Transverse colon (tissue), 4 donors: ENCODE data around the gene SUSD4. TPM values are rescaled to one million over a fixed set of nuclear protein-coding genes. Genes with fewer than 3 reads are reported as not detected.
"Not testable (repeated sequence)": the region's sequence is repeated elsewhere in the genome, so short reads cannot be mapped to it uniquely, and the experiment has no call there.

Experiments used
- DNase-seq: peaks from one replicate; pipeline ENCODE4 v3.0.0-alpha.2; 2019
- H3K27ac ChIP-seq, 4 donors: fragments of 200-600 bp; sonication (generic); 2 replicates each; pipeline ENCODE4 v1.5.1; 2016 to 2018; ENCODE audit warnings: inconsistent platforms in 4 of 4
- H3K27me3 ChIP-seq: fragments of 200-600 bp; sonication (generic); 2 replicates; pipeline ENCODE4 v1.5.1; 2017; ENCODE audit warnings: inconsistent platforms
- H3K36me3 ChIP-seq, 4 donors: fragments of 200-600 bp; sonication (generic); 2 replicates each; pipeline ENCODE4 v1.5.1; 2017 to 2019; ENCODE audit warnings: inconsistent platforms in 4 of 4
- H3K4me1 ChIP-seq, 4 donors: fragments of 200-600 bp; sonication (generic); 2 replicates each; pipeline ENCODE4 v1.5.1; 2017 to 2020; ENCODE audit warnings: inconsistent platforms in 4 of 4
- H3K4me3 ChIP-seq, 4 donors: fragments of 200-600 bp; sonication (generic); 1 replicate in 1 of 4; 2 replicates in 3 of 4; pipeline versions ENCODE4 v1.5.1 to v1.6.1; 2017 to 2019; ENCODE audit warnings: inconsistent platforms in 4 of 4
- H3K9me3 ChIP-seq, 2 donors: fragments of 200-600 bp; sonication (generic); 2 replicates each; pipeline ENCODE4 v1.5.1; 2017 to 2019; ENCODE audit warnings: inconsistent platforms in 2 of 2
- EP300 ChIP-seq: sonication (generic); formaldehyde crosslinking; IDR thresholded peaks from one replicate; pipeline ENCODE4 v1.6.1; 2017; ENCODE audit warnings: antibody characterized with exemption, low read depth
- POLR2A ChIP-seq: fragments of 450-650 bp; IDR thresholded peaks from one replicate; pipeline ENCODE4 v1.6.1; 2016; ENCODE audit warnings: antibody characterized with exemption, mild to moderate bottlenecking, moderate library complexity
- POLR2AphosphoS5 ChIP-seq, 3 donors: sonication (generic); formaldehyde crosslinking; IDR thresholded peaks; one replicate each; pipeline ENCODE4 v1.6.1; 2016; ENCODE audit warnings: antibody characterized with exemption in 3 of 3
- WGBS, 2 donors: methylation state at CpG; one replicate each; pipeline ENCODE4 v1.1.5; 2018; ENCODE audit warnings: low coverage in 1 of 2; 5-methylcytosine and 5-hydroxymethylcytosine counted together
- in situ Hi-C, 4 donors: fragments of 200-750 bp; cut with MboI; loops; one replicate each; pipeline versions ENCODE4 v1.15.0 to v1.15.1; 2017; ENCODE audit warnings: low sequenced_read_pairs in 3 of 4, low pct_ligation_motif_present in 1 of 4, low pct_unique_long_range_greater_than_20kb in 1 of 4
- intact Hi-C: fragments of 100-400 bp; cut with DNase I; formaldehyde crosslinking; loops from one replicate; pipeline ENCODE4 v1.15.1; 2023; ENCODE audit warnings: low total_unique reads
- total RNA-seq, 4 donors: library from RNA; depleted of rRNA; stranded (reverse); fragments of >200 nt; gene quantifications; one replicate each; pipeline ENCODE4 v1.1.0, GENCODE V29; 2016
- TF ChIP-seq, protein P1 (sequence below), 5 experiments: fragments of 200-600 bp in 3 of 5; fragments of 450-650 bp in 2 of 5; sonication (generic) in 3 of 5; IDR thresholded peaks; 1 replicate in 2 of 5; 2 replicates in 3 of 5; pipeline ENCODE4 v1.5.1; 2016 to 2017; ENCODE audit warnings: antibody characterized with exemption in 5 of 5, inconsistent platforms in 3 of 5, mild to moderate bottlenecking in 2 of 5, moderate library complexity in 1 of 5

The SUSD4 gene
- total RNA-seq, 4 donors from 2014 or later, result 0.32 to 1.2 TPM; not detected in 2

DNA sequence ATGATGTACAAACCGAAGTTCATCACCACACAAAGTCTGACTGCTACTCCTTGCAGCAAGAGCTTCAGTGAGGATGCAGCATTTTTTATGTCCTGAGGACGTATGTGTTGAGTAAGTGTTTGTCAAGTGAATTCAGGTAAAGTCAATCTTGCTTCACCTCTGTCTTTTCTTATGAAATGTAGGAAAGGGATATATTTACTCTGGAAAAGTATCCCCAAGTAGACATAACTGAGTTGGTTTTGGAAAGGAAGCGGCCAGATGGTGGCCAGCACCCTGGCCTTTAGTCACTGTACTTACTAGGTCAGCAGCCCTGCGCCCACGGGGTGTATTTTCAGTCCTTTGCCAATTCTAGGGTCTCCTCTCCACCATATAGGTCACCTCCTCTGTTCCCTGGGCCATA, 75.2 kb downstream of the SUSD4 start:
- no peaks in the 10 kb centered on the region for H3K4me1 ChIP-seq
- no peak overlapping the region for H3K4me3 ChIP-seq
- DNase-seq, result no peak
- H3K9me3 ChIP-seq, result no peaks in the 10 kb centered on the region
- H3K36me3 ChIP-seq, result no peaks in the 10 kb centered on the region
- 79 to 83% methylated on average over 2 to 5 of the region's 5 CpGs for WGBS, 2 donors
- no peak overlapping the region for H3K27ac ChIP-seq
- H3K27me3 ChIP-seq, result no peaks in the 10 kb centered on the region
- no peak for TF ChIP-seq POLR2A
- no peak for TF ChIP-seq POLR2AphosphoS5 (IDR thresholded peaks at IDR 0.05)
- no peak for TF ChIP-seq EP300
- TF ChIP-seq, protein P1, sequence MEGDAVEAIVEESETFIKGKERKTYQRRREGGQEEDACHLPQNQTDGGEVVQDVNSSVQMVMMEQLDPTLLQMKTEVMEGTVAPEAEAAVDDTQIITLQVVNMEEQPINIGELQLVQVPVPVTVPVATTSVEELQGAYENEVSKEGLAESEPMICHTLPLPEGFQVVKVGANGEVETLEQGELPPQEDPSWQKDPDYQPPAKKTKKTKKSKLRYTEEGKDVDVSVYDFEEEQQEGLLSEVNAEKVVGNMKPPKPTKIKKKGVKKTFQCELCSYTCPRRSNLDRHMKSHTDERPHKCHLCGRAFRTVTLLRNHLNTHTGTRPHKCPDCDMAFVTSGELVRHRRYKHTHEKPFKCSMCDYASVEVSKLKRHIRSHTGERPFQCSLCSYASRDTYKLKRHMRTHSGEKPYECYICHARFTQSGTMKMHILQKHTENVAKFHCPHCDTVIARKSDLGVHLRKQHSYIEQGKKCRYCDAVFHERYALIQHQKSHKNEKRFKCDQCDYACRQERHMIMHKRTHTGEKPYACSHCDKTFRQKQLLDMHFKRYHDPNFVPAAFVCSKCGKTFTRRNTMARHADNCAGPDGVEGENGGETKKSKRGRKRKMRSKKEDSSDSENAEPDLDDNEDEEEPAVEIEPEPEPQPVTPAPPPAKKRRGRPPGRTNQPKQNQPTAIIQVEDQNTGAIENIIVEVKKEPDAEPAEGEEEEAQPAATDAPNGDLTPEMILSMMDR (IDR thresholded peaks at IDR 0.05), result no peak
- intact Hi-C loops, result no loop called here
- in situ Hi-C loops, result no loop called here

DNA sequence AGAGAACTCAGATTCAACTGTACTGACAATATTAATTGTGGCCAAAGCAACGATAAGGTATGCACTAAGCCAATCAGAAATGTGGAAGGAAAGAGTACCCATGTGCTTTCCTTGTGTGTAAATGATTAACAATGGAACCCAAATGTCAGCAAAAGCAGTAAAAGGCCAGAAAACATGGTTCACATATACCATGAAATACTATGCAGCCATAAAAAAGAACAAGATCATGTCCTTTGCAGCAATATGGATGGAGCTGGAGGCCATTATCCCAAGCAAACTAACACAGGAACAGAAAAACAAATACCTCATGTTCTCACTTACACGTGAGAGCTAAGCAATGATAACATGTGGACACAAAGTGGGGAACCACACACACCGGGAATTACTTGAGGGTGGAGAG, 78.5 kb downstream of the SUSD4 start:
- Histone ChIP-seq H3K36me3 (no peaks in the 10 kb centered on the region), H3K4me1 (no peaks in the 10 kb centered on the region), H3K27ac (no peak overlapping the region), H3K9me3 (no peaks in the 10 kb centered on the region), H3K27me3 (no peaks in the 10 kb centered on the region), H3K4me3 (no peak overlapping the region)
- in situ Hi-C loops, result no loop called here
- TF ChIP-seq POLR2AphosphoS5 (IDR thresholded peaks at IDR 0.05) (no peak), EP300 (no peak), POLR2A (no peak)
- TF ChIP-seq, protein P1 (IDR thresholded peaks at IDR 0.05), result no peak
- no peak for DNase-seq
- intact Hi-C loops, result no loop called here
- 75 to 93% methylated on average over 3 of the region's 3 CpGs for WGBS, 2 donors

DNA sequence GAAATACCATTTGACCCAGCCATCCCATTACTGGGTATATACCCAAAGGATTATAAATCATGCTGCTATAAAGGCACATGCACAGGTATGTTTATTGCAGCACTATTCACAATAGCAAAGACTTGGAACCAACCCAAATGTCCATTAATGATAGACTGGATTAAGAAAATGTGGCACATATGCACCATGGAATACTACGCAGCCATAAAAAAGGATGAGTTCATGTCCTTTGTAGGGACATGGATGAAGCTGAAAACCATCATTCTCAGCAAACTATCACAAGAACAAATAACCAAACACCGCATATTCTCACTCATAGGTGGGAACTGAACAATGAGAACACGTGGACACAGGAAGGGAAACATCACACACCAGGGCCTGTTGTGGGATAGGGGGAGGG, 80.3 kb downstream of the SUSD4 start:
- intact Hi-C loops, H3K27me3 ChIP-seq, in situ Hi-C loops, H3K27ac ChIP-seq, H3K4me3 ChIP-seq, H3K9me3 ChIP-seq, H3K4me1 ChIP-seq, H3K36me3 ChIP-seq, DNase-seq: not testable (repeated sequence)
- 93 to 100% methylated on average over 1 to 3 of the region's 3 CpGs for WGBS, 2 donors

DNA sequence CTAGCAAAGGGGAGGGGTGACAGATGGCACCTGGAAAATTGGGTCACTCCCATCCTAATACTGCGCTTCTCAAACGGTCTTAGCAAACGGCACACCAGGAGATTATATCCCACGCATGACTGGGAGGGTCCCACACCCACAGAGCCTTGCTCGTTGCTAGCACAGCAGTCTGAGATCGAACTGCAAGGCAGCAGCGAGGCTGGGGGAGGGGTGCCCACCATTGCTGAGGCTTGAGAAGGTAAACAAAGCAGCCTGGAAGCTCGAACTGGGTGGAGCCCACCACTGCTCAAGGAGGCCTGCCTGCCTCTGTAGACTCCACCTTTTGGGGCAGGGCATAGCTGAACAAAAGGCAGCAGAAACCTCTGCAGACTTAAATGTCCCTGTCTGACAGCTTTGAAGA, 85.7 kb downstream of the SUSD4 start:
- H3K27me3 ChIP-seq, H3K4me1 ChIP-seq, intact Hi-C loops, DNase-seq, H3K36me3 ChIP-seq, in situ Hi-C loops, H3K27ac ChIP-seq, H3K4me3 ChIP-seq, H3K9me3 ChIP-seq: not testable (repeated sequence)
- 79% methylated on average over 8 of the region's 8 CpGs; no CpG with 5 or more reads in 1 of the 2 donors for WGBS, 2 donors

DNA sequence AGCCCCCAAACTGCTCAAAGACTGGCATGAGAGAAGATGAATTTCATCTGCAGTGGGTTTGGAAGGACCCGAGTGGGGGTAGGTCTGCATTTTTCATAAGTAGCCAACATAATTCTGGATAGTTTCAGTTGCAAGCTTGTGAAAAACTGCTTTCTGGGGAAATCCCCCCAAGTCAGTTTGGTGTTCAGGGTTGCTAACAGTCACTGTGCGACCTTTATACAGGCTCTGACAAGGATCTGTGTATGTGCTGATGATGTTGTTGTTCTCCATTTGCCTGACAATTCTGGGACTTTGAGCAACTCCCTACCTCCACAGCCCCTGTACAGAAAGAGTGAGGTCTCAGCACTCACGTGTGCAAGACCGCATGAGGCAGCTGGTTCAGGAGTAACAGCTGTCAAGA, 87.9 kb downstream of the SUSD4 start:
- intact Hi-C loops (no loop called here), in situ Hi-C loops (no loop called here)
- Histone ChIP-seq H3K4me3 (no peak overlapping the region), H3K9me3 (no peaks in the 10 kb centered on the region), H3K36me3 (no peaks in the 10 kb centered on the region), H3K27ac (no peak overlapping the region), H3K4me1 (peaks cover 0 to 3% (median 1%) of the 10 kb centered on the region in 4 donors), H3K27me3 (no peaks in the 10 kb centered on the region)
- DNase-seq, result no peak
- 76% methylated on average over 4 of the region's 4 CpGs; no CpG with 5 or more reads in 1 of the 2 donors for WGBS, 2 donors
- no peak for TF ChIP-seq POLR2AphosphoS5 (IDR thresholded peaks at IDR 0.05)

DNA sequence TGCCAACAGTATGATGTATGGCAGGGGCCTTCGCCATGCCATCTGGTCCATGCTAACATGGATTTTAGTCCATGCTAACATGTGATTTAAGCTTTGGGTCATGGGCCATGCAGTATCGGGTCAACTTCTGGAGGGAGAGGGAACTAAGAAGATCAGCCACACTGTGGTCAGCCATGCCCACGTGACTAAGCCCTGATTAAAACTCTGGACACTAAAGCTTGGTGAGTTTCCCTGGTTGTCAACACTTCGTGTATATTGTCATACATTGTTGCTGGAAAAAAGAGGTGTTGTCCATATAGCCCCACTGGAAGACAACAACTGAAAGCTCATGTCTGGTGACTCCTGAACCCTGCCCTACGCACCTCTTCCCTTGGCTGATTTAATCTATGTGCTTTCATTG, 90.5 kb downstream of the SUSD4 start:
- Histone ChIP-seq H3K27ac (no peak overlapping the region), H3K9me3 (no peaks in the 10 kb centered on the region), H3K36me3 (no peaks in the 10 kb centered on the region), H3K27me3 (no peaks in the 10 kb centered on the region), H3K4me3 (no peak overlapping the region), H3K4me1 (peaks cover 0 to 3% (median 2%) of the 10 kb centered on the region in 4 donors)
- intact Hi-C loops, result no loop called here
- DNase-seq, result no peak
- in situ Hi-C loops, result no loop called here
- no peak for TF ChIP-seq POLR2A
- TF ChIP-seq, protein P1 (IDR thresholded peaks at IDR 0.05), result no peak
- no peak for TF ChIP-seq EP300
- no peak for TF ChIP-seq POLR2AphosphoS5 (IDR thresholded peaks at IDR 0.05)
- WGBS, 2 donors, result 67 to 86% methylated on average over 2 to 5 of the region's 5 CpGs
